Prostate gland (tissue), 2 donors: Measurements from ENCODE around the gene VAV3. TPM values are rescaled to one million over a fixed set of nuclear protein-coding genes. Genes with fewer than 3 reads are reported as not detected.

Source experiments
- DNase-seq: peaks from one replicate; pipeline ENCODE4 v3.0.0-alpha.2; 2019; ENCODE audit warnings: low spot score
- H3K27ac ChIP-seq, 2 donors: fragments of 200-600 bp; sonication (generic); 2 replicates each; pipeline ENCODE4 v1.5.1; 2017 to 2019
- H3K27me3 ChIP-seq: fragments of 200-600 bp; sonication (generic); replicated peaks from 2 replicates; pipeline ENCODE4 v1.5.1; 2019; ENCODE audit not compliant: insufficient read depth
- H3K36me3 ChIP-seq, 2 donors: fragments of 200-600 bp; sonication (generic); 1 replicate in 1 of 2; 2 replicates in 1 of 2; pipeline versions ENCODE4 v1.5.1 to v1.8.1; 2017 to 2019
- H3K4me1 ChIP-seq: fragments of 200-600 bp; sonication (generic); replicated peaks from 2 replicates; pipeline ENCODE4 v1.5.1; 2019
- H3K4me3 ChIP-seq, 2 donors: fragments of 200-600 bp; sonication (generic); 2 replicates each; pipeline ENCODE4 v1.5.1; 2017 to 2019
- H3K9me3 ChIP-seq: fragments of 200-600 bp; sonication (generic); 2 replicates; pipeline ENCODE4 v1.5.1; 2017
- CTCF ChIP-seq, 4 experiments: fragments of 200-600 bp in 2 of 4; fragments of 450-650 bp in 2 of 4; sonication (generic) in 2 of 4; IDR thresholded peaks; 1 replicate in 3 of 4; 2 replicates in 1 of 4; pipeline ENCODE4 v1.5.1; 2016 to 2019; ENCODE audit warnings: antibody characterized with exemption in 4 of 4, mild to moderate bottlenecking in 2 of 4, moderate library complexity in 2 of 4
- POLR2A ChIP-seq: fragments of 450-650 bp; IDR thresholded peaks from one replicate; pipeline ENCODE4 v1.6.1; 2016; ENCODE audit warnings: antibody characterized with exemption, mild to moderate bottlenecking
- POLR2AphosphoS5 ChIP-seq: sonication (generic); formaldehyde crosslinking; IDR thresholded peaks from one replicate; pipeline ENCODE4 v1.6.1; 2017; ENCODE audit warnings: antibody characterized with exemption
- WGBS: methylation state at CpG from one replicate; pipeline ENCODE4 v1.1.5; 2018; 5-methylcytosine and 5-hydroxymethylcytosine counted together
- intact Hi-C: fragments of 100-400 bp; cut with DNase I; formaldehyde crosslinking; loops from one replicate; pipeline ENCODE4 v1.14.2; 2022
- total RNA-seq, 2 donors: library from RNA; depleted of rRNA; stranded (reverse); fragments of >200 nt; gene quantifications; one replicate each; pipeline ENCODE4 v1.1.0, GENCODE V29; 2016

The VAV3 gene
- 10 to 100 TPM; 14.5 TPM for total RNA-seq

DNA sequence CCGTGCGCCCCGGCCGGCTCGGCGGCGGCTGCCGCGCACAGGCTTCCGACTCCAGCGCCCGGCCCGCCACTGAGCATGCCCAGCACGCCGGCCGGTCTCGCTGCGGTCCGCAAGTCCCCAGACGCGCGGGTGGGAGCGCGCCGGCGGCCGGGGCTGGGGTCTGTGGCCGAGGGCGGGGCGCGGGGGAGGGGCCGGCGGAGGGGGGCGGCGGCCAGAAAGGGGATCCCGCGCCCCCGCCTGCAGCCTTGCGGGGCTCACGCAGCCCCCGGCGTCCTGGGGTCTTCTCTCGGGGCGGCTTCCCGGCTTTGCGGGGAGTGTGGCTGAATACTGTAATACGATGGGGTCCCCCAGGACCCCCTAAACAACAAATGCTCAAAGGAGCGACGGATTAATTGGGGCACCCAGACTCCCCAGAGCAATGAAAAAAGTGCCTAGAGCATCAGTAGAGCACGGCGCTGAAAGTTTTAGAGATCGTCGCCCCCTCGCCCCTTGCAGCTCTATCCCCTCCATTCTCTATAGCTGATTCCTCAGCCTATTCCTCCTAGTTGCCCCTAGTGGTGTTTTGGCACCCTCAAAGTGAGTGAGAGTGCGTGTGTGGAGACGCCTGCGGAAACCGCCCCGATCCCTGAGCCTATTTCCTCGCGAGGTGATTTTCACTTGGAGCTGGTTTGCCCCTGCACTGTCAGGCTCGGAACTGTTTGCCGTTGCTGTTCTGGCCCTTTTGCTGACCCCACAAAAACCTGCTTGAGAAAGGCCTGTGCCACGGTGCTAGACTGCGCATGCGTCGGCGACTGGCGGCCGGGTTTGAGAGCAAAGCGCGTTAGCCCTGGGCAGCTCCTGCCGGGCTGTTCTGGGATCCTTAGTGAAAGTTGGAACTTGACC lies at the start of gene VAV3:
Gene VAV3, minus strand, starts transcription at position 71 of the 882 bp plus-strand sequence. CDS start 311 bp downstream, outside the sequence.
- WGBS: 1% methylated on average over 64 of the region's 73 CpGs
- Histone ChIP-seq H3K36me3 (no peaks in the 10 kb centered on the region), H3K27ac (peak within 1 kb of the TSS; percentile 48 to 64), H3K4me3 (peak within 1 kb of the TSS; percentile 40 to 44), H3K4me1 (no peaks in the 10 kb centered on the region), H3K9me3 (no peaks in the 10 kb centered on the region), H3K27me3 (no peaks in the 10 kb centered on the region)
- intact Hi-C loops: no loop called here
- TF ChIP-seq CTCF (IDR thresholded peaks at IDR 0.05) (no peak), POLR2AphosphoS5 (no peak), POLR2A (no peak)
- DNase-seq: peak; percentile 22

DNA sequence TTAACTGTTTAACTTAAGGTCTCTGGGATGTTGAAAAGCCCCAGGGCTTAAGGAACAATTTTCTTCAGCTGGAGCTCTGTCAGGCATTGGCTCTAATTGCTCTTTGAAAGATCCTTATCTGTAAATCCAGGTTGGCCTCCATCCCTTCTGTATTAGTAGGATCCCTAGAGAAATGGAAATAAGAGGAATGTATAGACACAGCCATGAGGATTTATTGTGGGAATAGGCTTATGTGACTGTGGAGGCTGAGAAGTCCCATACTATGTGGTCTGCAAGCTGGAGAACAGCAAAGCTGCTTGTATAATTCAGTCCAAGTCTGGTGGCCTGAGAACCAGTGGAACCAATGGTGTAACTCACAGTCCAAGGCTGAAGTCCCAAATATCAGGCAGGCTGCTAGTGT lies 47.6 kb upstream of the VAV3 start:
- TF ChIP-seq POLR2AphosphoS5: no peak
- no peak for TF ChIP-seq CTCF (IDR thresholded peaks at IDR 0.05)
- TF ChIP-seq POLR2A: no peak
- Histone ChIP-seq H3K27ac (no peak overlapping the region), H3K4me1 (no peaks in the 10 kb centered on the region), H3K27me3 (no peaks in the 10 kb centered on the region), H3K36me3 (no peaks in the 10 kb centered on the region), H3K9me3 (no peaks in the 10 kb centered on the region), H3K4me3 (no peak overlapping the region)
- DNase-seq: no peak
- intact Hi-C loops: no loop called here

DNA sequence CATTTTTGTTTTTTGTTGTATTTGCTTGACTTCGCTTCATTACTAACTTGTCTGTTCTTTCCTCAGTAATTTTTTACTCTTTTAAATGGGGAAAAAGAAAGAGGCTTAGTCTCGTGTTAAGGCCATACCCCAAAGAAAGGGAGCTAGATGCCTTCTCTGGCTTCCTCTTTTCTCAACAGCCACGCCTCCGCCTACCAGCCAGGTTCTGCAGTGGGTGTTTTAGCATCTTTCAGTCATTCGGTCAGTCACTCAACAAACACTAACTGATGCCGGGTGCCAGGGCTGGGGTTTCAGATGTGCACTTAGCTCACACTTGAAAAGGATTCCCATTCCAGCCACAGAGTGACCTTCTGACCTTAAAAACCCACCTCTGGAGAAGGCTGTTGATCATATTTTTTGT lies 46.3 kb upstream of the VAV3 start:
- TF ChIP-seq POLR2AphosphoS5: no peak
- TF ChIP-seq CTCF (IDR thresholded peaks at IDR 0.05): no peak
- no peak for TF ChIP-seq POLR2A
- H3K9me3 ChIP-seq: no peaks in the 10 kb centered on the region
- no peaks in the 10 kb centered on the region for H3K27me3 ChIP-seq
- no peak overlapping the region for H3K4me3 ChIP-seq
- intact Hi-C loops: no loop called here
- H3K27ac ChIP-seq: no peak overlapping the region
- no peaks in the 10 kb centered on the region for H3K36me3 ChIP-seq
- no peak for DNase-seq
- WGBS: 93% methylated on average over 6 of the region's 6 CpGs
- H3K4me1 ChIP-seq: no peaks in the 10 kb centered on the region

- no peaks in the 10 kb centered on the region for H3K9me3 ChIP-seq
- intact Hi-C loops: no loop called here
- H3K36me3 ChIP-seq: no peaks in the 10 kb centered on the region
These were observed 45.6 kb upstream of the VAV3 start for GRCh38 chr1:108010581-108010980.

More at GRCh38 chr1:108010581-108010980, 45.6 kb upstream of the VAV3 start:
- Histone ChIP-seq H3K27ac (no peak overlapping the region), H3K4me3 (no peak overlapping the region), H3K4me1 (no peaks in the 10 kb centered on the region), H3K27me3 (no peaks in the 10 kb centered on the region)
- TF ChIP-seq POLR2A: no peak
- no peak for TF ChIP-seq POLR2AphosphoS5
- no peak for TF ChIP-seq CTCF (IDR thresholded peaks at IDR 0.05)
- DNase-seq: no peak
- WGBS: 85% methylated on average over 4 of the region's 4 CpGs
